Stimulated activated CD8-positive, alpha-beta memory T cell treated with anti-CD3 and anti-CD28 coated beads, Interleukin-15, amount 100 ng/mL, for 1 hour (primary cell): ENCODE data around the gene NDUFS6.
"Not testable (repeated sequence)": the region's sequence is repeated elsewhere in the genome, so short reads cannot be mapped to it uniquely, and the experiment has no call there.

Experiments used
- DNase-seq: peaks from one replicate; pipeline ENCODE4 v3.0.0-alpha.2; 2020; ENCODE audit warnings: low read depth

The NDUFS6 gene

DNA sequence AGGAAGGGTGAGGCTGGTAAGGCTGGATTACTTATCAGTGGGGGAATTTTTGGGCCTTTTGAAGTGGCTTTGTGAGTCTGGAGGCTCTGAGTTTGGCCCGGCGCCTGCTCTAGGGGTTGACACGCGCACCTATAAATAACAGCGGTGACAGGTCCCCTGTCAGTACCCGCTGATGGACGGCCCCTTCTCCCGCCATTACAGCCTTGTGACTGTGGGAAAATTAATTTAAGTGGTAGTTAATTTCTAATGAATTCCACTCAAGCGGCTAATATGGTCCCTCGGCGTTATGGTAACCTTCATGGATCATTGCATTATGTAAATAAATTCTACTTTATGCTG, 18.0 kb upstream of the NDUFS6 start:
- no peak for DNase-seq

DNA sequence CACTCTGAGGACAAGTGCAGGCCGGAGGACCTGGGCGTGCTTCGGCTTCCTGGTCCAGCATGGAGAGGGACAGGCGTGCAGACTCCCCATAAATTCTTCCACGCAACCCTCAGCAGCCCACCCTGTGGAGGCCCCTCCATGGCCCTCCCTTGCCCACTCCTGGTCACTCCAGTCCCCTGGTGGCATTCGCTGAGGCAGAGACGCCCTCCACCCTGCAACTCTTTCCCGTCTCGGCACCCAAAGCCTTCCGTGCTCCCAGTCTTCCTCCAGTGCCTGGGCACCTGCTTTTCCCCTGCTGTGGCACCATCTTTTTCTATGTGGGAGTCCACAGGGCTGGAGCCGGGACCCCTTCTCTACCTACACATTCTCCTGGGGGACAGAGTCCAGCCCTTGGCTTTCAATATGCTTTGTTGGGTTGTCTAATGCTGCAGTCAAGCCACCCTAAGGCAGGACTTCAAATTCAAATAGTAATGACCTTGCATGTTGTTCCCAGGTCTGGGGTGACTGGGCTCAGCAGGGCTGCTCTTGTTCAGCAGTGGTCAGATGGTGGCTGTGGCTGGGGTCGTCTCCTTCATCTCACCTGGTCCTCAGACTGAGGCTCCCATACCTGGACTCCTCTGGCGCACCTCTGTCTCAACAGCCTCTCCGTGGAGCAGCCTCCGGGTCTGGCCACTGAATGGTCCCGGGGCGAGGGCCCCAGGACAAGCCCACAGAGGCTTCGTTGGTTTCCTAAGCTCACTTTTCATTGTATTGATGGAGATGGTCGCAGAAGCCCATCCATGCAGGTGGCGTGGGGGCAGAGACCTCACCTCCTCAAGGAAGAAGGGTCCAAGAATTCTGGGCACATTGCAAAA, 16.8 kb upstream of the NDUFS6 start:
- no peak for DNase-seq

DNA sequence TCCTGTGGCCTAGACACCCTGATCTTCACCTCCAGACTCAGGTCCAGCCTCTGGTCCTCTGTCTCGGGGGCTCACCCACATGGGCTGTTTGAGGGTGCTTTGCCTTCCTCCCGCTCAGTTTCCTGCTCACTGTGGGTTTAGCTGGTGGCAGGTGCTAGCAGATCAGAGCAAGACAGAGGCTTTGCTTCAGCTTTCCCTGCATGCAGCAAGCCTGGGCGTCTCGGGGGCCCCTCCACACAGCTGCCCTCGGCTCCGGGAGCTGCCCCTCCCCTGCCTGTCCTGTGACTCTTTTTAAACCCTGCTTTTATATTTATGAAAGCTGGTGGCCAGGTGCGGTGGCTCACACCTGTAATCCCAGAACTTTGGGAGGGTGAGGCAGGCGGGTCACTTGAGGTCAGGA, 16.1 kb upstream of the NDUFS6 start:
- DNase-seq = no peak

DNA sequence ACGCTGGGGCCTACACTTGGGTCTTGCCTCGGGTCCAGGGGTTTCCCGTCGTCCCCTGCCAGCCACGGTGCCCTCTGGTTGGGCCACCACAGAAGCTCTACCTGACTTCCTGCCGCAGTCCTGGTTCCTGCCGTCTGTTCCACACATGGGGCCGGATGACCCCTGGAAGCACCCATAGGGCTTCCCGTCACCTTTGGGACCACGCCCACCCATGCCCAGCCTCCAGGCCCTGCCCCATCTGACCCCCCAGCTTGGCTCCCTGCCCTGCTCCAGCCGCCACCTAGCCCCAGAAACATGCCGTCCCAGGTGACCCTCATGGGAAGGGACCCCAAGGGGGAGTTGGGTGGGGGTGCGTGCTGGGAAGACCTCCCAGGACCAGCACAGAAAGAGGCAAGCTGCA, 15.2 kb upstream of the NDUFS6 start:
- DNase-seq = no peak

DNA sequence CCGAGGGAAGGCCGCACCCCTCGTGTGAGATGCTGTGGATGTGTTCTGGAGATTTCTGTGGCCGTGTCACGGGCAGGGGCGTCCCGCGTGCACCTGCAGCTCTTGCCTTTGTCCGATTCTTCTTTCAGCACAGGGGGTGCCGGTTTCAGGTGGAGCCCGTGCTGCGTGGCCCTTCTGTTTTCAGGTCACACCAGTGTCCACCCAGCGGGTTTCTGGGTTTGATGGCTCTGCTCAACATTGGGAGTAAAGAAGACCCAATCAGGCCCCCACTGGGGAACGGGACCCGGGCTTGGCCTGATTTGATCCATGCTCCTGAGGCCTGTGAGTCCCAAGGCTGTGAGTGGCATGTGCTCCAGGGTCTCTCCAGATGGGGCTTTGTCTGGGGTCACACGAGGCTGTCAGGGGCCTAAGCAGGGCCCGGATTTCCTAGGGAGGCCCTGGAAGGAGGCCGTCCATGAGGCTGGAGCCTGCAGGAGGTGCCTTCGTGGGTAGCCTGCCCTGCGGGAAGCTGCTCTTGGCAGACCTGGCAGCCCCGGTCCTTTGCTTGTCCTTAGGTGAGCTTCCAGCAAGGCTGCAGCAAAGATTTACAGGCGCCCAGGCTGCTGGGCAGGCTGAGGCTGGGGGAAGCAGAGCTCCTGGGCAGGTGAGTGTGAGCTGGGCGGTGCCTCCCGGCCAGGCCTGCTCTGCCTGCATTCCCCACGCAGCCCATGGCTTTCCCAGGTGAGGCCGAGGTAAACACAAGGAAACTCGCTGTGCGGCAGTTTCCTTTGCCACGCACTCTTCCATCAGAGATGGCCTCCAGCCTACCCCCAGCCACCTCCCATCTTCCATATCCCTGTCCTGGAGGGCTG, 14.4 kb upstream of the NDUFS6 start:
- no peak for DNase-seq

DNA sequence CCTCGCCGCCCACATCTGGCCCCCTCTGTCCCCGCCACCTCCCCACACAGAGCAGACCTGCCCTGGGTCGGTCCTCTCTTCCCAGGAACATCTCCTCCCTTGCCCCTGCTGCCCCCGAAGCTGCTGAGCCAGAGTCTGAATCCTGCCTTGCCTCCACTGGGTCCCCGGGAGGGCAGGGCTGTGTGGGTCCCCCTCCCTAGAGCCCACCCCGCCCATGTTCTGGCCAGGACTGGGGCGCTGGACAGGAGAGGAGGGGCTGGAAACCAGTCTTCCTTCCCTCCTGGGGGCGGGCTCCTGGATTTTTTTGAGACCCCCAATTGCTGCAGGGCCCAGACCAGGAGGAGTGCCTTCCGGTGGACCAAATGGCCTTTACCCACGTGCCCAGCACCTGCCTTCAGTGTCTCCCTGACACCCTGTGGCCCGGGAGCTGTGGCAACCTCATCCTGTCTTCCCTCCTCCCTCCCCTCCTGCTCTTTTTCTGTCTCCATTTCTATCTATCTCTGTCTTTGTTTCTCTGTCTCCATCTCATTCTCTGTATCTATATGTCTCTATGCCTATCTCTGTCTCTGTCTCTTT, 13.6 kb upstream of the NDUFS6 start:
- DNase-seq = no peak

DNA sequence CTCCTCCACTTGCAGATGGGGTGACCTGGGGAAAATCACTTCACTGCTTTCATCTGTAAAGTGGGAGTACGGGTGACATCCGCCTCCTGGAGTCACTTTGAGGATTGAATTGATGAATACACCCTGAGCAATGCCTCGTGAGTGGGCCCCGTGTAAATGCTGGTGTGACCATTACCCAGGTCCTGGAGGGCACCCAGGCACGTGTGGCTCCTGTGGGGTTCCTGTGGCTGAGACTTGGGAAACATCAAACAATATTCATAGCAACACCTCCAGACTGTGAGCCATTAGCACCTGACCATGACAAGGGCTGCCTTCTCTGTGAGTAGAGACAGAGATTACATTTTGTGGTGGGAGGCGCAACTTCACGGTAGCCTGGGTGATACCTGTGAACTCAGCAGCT, 13.0 kb upstream of the NDUFS6 start:
- DNase-seq = no peak

DNA sequence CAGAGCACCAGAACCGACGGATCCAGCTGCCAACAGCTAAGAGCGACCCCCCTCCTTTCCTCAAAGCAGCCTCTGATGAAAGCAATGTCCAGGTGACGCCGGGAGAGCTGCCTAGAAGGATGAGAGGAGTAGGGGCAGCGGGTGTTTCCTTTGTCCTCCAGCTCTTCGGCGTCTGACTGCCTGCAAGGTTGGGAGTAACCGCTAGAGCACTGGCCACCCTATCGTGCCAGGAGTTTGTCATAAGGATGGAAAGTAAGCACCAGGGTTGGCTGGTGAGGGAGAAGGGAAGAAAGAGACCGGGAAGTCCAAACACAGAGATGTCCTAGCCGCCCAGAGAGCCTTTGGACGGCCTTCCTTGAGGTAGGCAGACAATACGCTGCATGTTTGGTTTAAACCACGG, 12.4 kb upstream of the NDUFS6 start:
- DNase-seq = no peak

DNA sequence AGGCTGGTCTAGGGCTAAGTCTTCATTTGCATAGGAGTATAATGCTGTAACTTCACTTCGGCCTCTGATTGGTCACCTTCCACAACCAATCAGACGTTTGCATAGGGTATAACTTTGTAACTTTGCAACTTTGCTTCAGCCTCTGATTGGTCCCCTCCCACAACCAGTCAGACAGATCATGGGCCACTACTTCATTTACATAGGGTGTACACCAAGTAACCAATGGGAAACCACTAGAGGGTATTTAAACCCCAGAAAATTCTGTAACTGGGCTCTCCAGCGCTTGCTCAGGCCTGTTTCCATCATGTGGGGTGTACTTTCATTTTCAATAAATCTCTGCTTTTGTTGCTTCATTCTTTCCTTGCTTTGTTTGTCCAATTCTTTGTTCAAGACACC, 11.8 kb upstream of the NDUFS6 start:
- not testable (repeated sequence) for DNase-seq

DNA sequence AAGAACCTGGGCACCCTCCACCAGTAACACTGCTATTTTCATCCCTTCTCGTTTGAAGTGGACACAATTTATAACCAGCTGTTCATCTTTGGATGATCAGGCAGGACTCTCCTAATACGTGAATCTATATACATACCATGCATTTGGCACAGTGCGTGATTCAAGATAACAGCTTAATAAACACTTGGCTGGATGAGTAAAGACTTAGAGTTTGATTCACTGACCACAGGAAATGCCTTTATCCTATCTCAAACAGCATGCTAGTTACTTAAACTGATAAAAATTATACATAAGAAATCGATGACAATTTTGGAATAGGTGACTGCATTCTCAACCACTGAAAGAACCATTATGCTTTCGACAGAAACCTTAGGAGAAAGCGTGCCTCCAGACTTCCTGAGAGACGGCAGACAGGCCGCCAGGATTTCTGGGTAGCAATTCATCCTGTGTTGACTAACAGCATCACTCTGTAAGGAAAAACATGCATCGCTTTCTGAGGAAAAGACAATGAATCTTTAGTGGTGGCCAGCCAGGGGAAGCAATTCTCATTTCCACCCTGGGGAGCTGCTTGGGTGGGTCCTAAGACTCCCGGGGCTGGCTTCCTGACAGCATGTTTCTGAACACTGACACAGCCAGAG, 11.3 kb upstream of the NDUFS6 start:
- DNase-seq = no peak

DNA sequence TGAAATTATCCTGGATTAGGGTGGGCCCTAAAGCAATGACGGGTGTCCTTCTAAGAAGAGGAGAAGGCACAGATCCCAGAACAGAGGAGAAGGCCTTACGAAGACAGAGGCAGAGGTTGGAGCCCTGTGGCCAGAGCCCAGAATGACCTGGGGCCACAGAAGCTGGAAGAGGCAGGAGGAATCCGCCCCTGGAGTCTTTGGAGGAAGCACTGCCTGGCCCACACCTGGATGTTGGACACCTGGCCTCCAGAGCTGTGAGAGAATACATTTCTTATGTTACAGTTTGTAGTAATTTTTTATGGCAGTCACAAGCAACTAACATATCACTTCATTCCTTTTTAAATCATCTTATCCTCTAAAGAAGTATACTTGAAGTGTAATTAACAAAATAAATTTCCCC, 10.0 kb upstream of the NDUFS6 start:
- no peak for DNase-seq

DNA sequence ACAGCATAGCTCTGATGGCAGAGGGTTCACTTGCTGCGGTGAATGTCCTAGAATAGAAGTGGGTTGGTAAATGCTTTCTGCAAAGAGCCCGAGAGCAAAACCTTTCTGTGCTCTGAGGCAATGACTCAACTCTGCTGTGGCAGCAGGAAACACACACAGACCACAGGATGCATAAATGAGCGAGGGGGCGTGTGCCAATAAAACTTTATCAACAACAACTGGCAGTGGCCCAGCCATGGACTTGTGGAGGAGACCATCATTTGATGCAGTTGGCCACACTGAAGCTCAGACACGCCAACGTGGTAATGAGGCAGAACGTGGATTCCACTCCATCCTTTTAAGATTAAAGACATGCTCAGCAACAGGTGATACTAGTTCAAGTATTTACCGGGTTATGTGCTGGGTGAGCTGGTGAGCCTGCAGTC, 8.4 kb upstream of the NDUFS6 start:
- peak; percentile 32 for DNase-seq

DNA sequence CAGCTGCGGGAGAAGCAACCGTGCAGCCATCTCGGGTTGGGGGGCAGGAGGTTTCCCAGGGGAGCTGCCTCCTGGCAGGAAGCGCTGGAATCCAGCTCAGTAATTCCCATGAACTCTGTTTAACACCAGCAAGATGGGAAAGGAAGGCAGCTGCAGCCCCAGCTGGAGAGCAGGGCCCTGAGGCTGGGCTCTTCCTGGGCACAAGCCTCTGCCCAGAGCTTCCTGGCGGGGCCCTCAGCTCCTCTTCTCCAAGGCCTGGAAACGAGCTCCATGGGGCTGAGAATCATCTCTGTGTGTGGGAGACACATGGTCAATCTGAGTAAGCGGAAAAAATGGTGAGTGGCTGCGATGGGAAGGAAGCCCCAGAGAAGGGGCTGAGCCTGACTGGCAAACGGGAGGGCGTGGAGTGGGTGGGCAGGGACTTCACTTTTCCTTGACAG, 7.9 kb upstream of the NDUFS6 start:
- no peak for DNase-seq

DNA sequence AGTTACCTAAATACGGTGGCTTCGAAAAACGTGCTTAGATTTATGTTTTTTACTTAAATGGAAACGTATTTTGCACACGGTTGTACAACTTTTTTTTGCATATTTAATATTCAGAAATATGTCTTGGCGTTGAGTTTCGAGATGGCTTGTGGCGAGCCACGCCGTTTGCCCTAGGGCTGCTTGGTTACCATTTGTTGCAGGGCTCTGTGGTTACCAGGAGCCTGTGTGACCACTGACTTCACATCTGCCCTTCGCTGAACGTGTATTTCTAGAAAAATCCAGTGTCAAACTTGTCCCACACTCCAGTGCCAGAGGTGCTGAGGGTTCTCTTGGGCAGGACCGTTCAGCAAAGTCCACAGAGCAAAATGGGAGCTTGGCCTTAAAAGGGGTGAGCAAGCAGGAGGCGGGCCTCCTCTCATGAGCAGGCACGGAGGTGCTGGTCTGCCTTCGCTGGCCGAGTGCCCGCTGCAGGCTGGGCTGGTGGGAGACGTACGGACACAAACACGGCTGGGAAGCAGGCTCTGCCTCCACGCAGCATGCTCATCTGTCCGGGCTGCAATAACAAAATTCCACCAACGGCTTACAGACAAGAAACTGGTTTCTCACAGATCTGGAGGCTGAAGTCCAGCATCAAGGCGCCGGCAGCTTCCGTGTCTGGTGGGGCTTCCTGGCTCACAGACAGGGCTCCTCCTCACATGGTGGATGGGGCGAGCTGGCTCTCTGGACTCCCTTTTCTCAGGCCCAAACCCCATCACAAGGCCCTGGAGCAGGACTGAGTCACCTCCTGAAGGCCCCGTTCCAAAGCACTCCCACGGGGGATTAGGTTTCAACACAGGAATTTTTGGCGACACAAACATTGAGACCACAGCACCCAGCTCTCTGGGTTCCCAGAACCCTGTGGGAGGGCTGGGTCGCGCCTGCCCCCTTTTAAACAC, 7.0 kb upstream of the NDUFS6 start:
- no peak for DNase-seq

DNA sequence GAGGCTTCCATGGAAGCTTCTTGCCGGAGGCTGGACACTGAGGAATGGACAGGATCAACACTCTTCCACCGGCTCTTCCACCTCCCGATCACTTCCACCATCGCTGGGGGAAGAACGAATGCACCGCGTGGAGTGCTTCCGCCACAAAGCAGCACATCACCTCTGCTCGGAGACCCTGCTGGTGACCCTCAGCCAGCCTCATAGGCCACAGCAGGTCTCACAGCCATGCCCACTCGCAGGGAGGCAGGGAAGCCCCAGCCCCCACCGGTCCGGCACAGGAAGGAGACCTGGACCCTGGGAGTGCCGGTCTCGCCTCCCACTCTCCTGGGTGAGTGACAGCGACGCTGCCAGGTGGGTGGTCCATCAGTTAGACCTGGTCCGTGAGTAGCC, 6.3 kb upstream of the NDUFS6 start:
- no peak for DNase-seq

DNA sequence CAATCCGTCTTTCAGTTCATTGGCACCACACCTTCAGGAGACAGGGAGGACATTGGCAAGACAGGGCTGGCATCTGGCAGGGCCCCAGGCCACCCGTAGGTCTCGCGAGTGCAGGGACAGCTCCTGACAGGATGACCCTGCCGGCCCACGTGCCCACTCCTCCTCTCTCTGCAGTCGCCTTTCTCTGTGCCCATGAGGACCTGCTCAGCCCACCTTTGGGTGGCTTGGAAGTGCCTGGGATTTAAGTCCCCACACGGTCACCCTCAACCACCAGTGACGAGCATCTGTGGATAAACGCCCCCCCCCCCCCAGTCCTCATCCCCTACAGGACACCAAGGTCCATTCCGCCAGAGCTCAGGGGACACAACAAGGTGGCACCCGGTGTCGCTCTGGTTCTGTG, 5.7 kb upstream of the NDUFS6 start:
- DNase-seq = no peak

DNA sequence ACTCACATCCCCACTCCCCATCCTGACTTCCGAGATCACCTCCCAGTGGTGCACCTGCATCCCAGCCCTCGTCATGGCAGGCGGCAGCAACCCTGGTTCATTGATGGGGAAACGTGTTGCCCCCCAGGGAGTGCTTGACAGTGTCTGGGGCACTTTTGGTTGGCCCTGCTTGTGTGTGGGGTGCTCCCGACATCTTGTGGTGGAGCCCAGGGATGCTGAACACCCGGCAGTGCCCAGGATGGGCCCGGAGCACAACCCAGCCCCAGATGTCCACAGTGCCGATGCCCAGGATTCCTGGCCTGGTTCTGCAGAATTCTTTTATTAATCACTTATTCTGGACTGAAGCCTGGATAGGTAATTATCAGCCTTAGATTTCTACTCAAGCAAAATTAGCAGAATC, 5.3 kb upstream of the NDUFS6 start:
- no peak for DNase-seq

DNA sequence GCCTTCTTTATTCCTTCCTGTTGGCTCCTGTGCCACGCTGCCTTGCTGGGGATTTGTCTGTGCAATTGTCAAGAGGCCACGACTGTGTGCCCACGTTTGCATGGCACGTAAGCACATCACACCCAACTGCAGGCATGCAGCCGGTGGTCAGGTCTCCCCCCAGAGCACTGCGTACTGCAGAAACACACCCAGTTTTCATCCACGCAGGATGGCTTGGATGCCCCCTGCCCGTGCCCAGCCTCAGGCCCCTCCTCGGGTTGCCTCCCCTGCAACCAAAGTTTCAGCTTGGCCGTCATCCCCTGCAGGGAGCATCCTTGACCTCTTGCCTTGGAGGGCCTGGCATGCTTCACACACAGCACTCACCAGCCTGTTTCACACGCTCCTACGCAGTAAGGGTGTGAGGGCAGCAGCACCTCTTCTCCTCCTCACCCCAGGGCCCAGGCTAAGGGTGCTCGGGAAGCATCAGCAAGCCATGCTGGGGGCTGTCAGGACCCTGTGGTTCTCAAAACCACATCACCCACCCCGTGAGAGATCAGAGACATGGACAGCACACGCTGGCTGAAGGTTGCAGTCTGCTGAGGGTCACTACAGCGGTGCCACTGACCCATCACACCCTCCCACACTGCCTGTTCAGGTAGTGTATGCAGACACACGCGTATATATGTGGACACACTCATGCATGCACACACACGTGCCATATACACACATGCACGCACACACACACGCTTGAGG, 4.7 kb upstream of the NDUFS6 start:
- no peak for DNase-seq

DNA sequence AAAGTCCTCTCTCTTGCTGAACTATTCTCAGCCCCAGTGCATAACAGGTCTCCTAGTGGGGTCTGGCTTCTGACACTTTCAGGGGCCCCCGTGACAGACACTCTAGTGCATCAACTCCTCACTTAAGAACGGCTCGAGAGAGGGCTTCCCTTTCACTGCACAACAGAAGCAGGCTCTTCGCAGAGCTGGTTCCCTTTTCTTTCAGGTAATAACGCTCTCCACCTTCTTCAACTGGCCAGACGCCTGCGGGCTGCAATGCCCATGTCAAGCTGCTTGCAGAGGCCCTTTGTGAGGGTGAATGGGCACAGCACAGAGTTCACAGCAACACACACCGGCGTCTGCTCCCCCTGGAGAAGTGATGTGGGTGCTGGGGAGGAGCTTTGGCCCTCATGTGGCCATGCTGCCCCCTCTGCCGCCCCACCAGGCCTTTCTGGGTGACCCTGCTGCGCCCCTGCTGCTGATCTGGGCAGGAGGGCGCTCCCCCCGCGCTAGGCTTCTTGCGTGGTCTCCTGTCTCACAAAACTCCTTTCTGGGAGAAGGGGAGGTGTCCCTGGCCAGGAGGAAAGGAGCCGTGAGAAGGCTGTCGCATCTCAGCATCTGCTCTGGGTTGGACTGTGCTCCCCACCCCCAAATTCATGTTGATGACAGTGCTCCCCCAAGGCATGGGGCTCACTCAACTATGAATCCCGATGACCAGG, 4.0 kb upstream of the NDUFS6 start:
- no peak for DNase-seq

DNA sequence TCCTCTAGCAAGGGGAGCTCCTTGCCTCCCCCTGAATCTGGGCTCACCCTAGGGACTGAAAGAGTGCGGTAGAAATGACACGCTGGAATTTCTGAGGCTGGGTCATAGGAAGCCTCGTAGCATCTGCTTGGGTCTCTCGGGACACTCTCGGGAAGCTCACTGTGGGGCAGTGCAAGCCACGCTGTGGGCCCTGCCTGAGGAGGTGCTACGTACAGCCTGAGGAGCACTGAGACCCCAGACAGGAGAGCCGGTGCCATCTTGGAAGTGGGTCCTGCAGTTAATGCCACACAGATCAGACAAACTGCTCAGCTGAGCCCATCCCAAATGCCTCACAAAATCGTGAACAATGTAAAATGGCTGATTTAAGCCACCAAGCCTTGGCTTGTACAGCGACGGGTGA, 3.4 kb upstream of the NDUFS6 start:
- no peak for DNase-seq
